Measurements from ENCODE around the gene CTNNA3.

Gene CTNNA3

GRCh38 chr10:66455304-66455703 lies 1240.7 kb downstream of the CTNNA3 start:
- Histone ChIP-seq H3K4me3 (ENCODE audit: severe bottlenecking) (no peak overlapping the region), H3K27ac (ENCODE audit: poor library complexity, severe bottlenecking) (no peak overlapping the region), H3K36me3 (ENCODE audit: low read depth) (no peaks in the 10 kb centered on the region), H3K4me1 (ENCODE audit: insufficient read depth, poor library complexity, severe bottlenecking) (no peaks in the 10 kb centered on the region), H3K27me3 (ENCODE audit: insufficient read depth, poor library complexity, severe bottlenecking) (no peaks in the 10 kb centered on the region), H3K9me3 (ENCODE audit: severe bottlenecking) (no peaks in the 10 kb centered on the region)
- TF ChIP-seq, protein P1, sequence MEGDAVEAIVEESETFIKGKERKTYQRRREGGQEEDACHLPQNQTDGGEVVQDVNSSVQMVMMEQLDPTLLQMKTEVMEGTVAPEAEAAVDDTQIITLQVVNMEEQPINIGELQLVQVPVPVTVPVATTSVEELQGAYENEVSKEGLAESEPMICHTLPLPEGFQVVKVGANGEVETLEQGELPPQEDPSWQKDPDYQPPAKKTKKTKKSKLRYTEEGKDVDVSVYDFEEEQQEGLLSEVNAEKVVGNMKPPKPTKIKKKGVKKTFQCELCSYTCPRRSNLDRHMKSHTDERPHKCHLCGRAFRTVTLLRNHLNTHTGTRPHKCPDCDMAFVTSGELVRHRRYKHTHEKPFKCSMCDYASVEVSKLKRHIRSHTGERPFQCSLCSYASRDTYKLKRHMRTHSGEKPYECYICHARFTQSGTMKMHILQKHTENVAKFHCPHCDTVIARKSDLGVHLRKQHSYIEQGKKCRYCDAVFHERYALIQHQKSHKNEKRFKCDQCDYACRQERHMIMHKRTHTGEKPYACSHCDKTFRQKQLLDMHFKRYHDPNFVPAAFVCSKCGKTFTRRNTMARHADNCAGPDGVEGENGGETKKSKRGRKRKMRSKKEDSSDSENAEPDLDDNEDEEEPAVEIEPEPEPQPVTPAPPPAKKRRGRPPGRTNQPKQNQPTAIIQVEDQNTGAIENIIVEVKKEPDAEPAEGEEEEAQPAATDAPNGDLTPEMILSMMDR (IDR thresholded peaks at IDR 0.05; ENCODE audit: poor library complexity, severe bottlenecking) = peak; percentile 31
- DNase-seq (ENCODE audit: low spot score) (no peak), ATAC-seq (ENCODE audit: low read depth) (0 out of 3 replicates have a peak, but pooled peaks have one; percentile 19)

DNA sequence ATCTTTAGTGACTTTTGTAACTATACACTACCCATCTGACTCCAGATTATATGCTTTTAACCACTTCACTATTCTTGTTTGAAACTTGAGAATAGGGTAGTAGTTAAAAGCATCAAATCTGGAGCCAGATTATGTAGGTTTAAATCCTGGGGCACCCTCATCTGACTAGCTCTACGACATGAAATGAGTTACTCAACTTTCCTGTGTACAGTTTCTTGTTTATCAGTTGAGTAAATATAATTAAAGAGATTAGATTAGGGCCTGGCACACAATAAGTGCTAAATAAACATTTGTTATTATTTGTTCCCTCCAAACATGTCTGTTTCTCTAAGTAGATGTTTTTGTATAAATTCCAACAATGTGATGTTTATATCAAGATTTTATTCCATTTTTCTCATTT lies 1255.4 kb downstream of the CTNNA3 start:
- H3K36me3 ChIP-seq (ENCODE audit: low read depth) = no peaks in the 10 kb centered on the region
- TF ChIP-seq, protein P1 (IDR thresholded peaks at IDR 0.05; ENCODE audit: poor library complexity, severe bottlenecking) = no peak
- no peak for ATAC-seq (ENCODE audit: low read depth)
- no peaks in the 10 kb centered on the region for H3K27me3 ChIP-seq (ENCODE audit: insufficient read depth, poor library complexity, severe bottlenecking)
- H3K27ac ChIP-seq (ENCODE audit: poor library complexity, severe bottlenecking) = no peak overlapping the region
- H3K9me3 ChIP-seq (ENCODE audit: severe bottlenecking) = no peaks in the 10 kb centered on the region
- no peak for DNase-seq (ENCODE audit: low spot score)
- no peaks in the 10 kb centered on the region for H3K4me1 ChIP-seq (ENCODE audit: insufficient read depth, poor library complexity, severe bottlenecking)
- no peak overlapping the region for H3K4me3 ChIP-seq (ENCODE audit: severe bottlenecking)

DNA sequence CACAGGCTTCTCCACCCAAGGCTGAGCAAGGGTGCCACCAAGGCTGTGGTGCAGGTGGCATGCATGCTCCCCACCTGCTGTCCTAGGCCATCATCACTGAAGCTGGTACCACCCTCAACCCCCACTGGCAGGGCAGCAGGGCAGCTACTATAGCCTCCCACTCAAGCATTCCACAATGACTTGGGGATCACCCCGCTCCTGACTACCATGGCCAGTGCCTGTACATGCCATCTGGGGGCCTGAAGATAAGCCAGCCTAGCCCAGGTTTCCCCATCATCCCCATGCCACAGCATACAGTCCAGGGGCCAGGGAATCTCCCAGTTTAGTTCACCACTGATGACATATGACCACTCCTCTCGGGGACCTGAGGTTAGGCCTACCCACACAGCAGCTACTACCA lies 1281.1 kb downstream of the CTNNA3 start:
- H3K4me1 ChIP-seq (ENCODE audit: insufficient read depth, poor library complexity, severe bottlenecking) = no peaks in the 10 kb centered on the region
- no peak overlapping the region for H3K27ac ChIP-seq (ENCODE audit: poor library complexity, severe bottlenecking)
- no peaks in the 10 kb centered on the region for H3K9me3 ChIP-seq (ENCODE audit: severe bottlenecking)
- H3K4me3 ChIP-seq (ENCODE audit: severe bottlenecking) = no peak overlapping the region
- H3K27me3 ChIP-seq (ENCODE audit: insufficient read depth, poor library complexity, severe bottlenecking) = no peaks in the 10 kb centered on the region
- TF ChIP-seq, protein P1 (IDR thresholded peaks at IDR 0.05; ENCODE audit: poor library complexity, severe bottlenecking) = no peak
- no peak for ATAC-seq (ENCODE audit: low read depth)
- no peak for DNase-seq (ENCODE audit: low spot score)
- no peaks in the 10 kb centered on the region for H3K36me3 ChIP-seq (ENCODE audit: low read depth)

DNA sequence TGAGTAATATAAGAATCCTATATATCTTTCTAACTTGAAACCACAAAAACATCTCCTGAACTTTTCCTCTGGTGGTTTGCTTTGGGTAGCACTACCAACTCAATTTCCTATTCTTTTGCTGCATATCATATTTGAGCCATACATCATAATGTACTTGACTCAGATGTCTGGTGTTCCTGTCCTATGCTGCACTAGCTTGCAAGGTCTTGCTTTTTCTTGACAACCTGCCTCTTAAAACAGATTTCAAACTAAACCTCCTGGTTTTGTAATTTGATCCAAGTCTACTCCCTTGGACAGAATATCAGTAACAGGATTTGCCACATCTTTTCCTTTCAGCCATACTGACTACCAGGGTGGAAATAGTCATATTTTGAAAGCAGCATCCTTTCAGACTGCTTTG lies 1290.4 kb downstream of the CTNNA3 start:
- ATAC-seq (ENCODE audit: low read depth) = no peak; the same call in 2 of the 3 replicates

GRCh38 chr10:66398669-66399068 lies 1297.3 kb downstream of the CTNNA3 start:
- no peak for DNase-seq (ENCODE audit: low spot score)
- no peak for ATAC-seq (ENCODE audit: low read depth)
- H3K4me3 ChIP-seq (ENCODE audit: severe bottlenecking) = no peak overlapping the region
- H3K27ac ChIP-seq (ENCODE audit: poor library complexity, severe bottlenecking) = no peak overlapping the region
- no peaks in the 10 kb centered on the region for H3K4me1 ChIP-seq (ENCODE audit: insufficient read depth, poor library complexity, severe bottlenecking)
- TF ChIP-seq, protein P1 (IDR thresholded peaks at IDR 0.05; ENCODE audit: poor library complexity, severe bottlenecking) = no peak
- H3K9me3 ChIP-seq (ENCODE audit: severe bottlenecking) = no peaks in the 10 kb centered on the region
- H3K36me3 ChIP-seq (ENCODE audit: low read depth) = no peaks in the 10 kb centered on the region
- no peaks in the 10 kb centered on the region for H3K27me3 ChIP-seq (ENCODE audit: insufficient read depth, poor library complexity, severe bottlenecking)

More for the DNA sequence above, 1290.4 kb downstream of the CTNNA3 start:
- Histone ChIP-seq H3K36me3 (ENCODE audit: low read depth) (no peaks in the 10 kb centered on the region), H3K4me1 (ENCODE audit: insufficient read depth, poor library complexity, severe bottlenecking) (no peaks in the 10 kb centered on the region), H3K27ac (ENCODE audit: poor library complexity, severe bottlenecking) (no peak overlapping the region), H3K4me3 (ENCODE audit: severe bottlenecking) (no peak overlapping the region), H3K27me3 (ENCODE audit: insufficient read depth, poor library complexity, severe bottlenecking) (no peaks in the 10 kb centered on the region), H3K9me3 (ENCODE audit: severe bottlenecking) (no peaks in the 10 kb centered on the region)
- TF ChIP-seq, protein P1 (IDR thresholded peaks at IDR 0.05; ENCODE audit: poor library complexity, severe bottlenecking) = no peak
- no peak for DNase-seq (ENCODE audit: low spot score)
